Ovary (tissue), 3 donors: ENCODE measurements around the gene PTPRQ.

Experiments used
- CTCF ChIP-seq, 3 donors: fragments of 450-650 bp in 2 of 3; fragments of 200-600 bp in 1 of 3; IDR thresholded peaks; one replicate each; pipeline versions ENCODE4 v1.5.1 to v1.8.0; 2016 to 2022; ENCODE audit warnings: antibody characterized with exemption in 3 of 3, mild to moderate bottlenecking in 1 of 3
- POLR2A ChIP-seq: fragments of 450-650 bp; IDR thresholded peaks from one replicate; pipeline ENCODE4 v1.6.1; 2017; ENCODE audit warnings: antibody characterized with exemption, mild to moderate bottlenecking, moderate library complexity
- donor health status: DM: no; HTN: no; CAD: no.

GRCh38 chr12:80709811-80710726, 266.0 kb downstream of the PTPRQ start:
- TF ChIP-seq CTCF (IDR thresholded peaks at IDR 0.05) = no peak
- no peak for TF ChIP-seq POLR2A
